IPS DF 6.9 (cell line): ENCODE measurements around the gene TAS2R50.

Experiments
- DNase-seq: peaks from one replicate; pipeline ENCODE4 v3.0.0-alpha.2; 2013; ENCODE audit warnings: low read depth, low spot score
- H3K27ac ChIP-seq: one replicate; pipeline ENCODE4 v1.5.1; 2013; ENCODE audit warnings: low read length, control low read depth
- H3K27me3 ChIP-seq: 2 replicates; pipeline ENCODE4 v1.6.1; 2013; ENCODE audit warnings: mild to moderate bottlenecking, low read length; ENCODE audit not compliant: control insufficient read depth, insufficient read depth
- H3K36me3 ChIP-seq: 2 replicates; pipeline ENCODE4 v1.6.1; 2013; ENCODE audit warnings: low read length; ENCODE audit not compliant: control insufficient read depth, insufficient read depth
- H3K4me1 ChIP-seq: 2 replicates; pipeline ENCODE4 v1.6.1; 2013; ENCODE audit warnings: low read length; ENCODE audit not compliant: control insufficient read depth, insufficient read depth
- H3K4me3 ChIP-seq: 2 replicates; pipeline ENCODE4 v1.5.1; 2013; ENCODE audit warnings: mild to moderate bottlenecking, low read length
- H3K9me3 ChIP-seq: 2 replicates; pipeline ENCODE4 v1.6.1; 2013; ENCODE audit warnings: low read length, inconsistent platforms; ENCODE audit not compliant: control insufficient read depth, insufficient read depth
- WGBS: extraction: QIAGEN DNeasy Blood & Tissue Kit; methylation state at CpG from one replicate; pipeline ENCODE4 v1.1.7; 2013; ENCODE audit warnings: mixed read lengths, missing lambda C conversion rate; ENCODE audit not compliant: insufficient read length, insufficient coverage; 5-methylcytosine and 5-hydroxymethylcytosine counted together

The TAS2R50 gene

DNA sequence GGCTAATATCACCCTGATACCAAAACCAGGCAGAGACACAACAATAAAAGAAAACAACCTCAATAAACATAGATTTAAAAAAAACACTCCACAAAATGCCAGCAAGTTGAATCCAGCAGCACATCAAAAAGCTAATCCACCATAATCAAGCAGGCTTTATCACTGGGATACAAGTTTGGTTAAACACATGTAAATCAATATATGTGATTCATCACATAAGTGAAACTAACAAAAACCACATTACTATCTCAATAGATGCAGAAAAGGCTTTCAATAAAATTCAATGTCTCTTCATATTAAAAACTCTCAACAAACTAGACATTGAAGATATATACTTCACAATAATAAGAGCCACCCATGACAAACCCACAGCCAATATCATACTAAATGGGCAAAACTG, 30.6 kb downstream of the TAS2R50 start:
- no peak overlapping the region for H3K4me3 ChIP-seq
- DNase-seq, result no peak
- H3K36me3 ChIP-seq, result no peaks in the 10 kb centered on the region
- H3K27ac ChIP-seq, result no peak overlapping the region
- no peaks in the 10 kb centered on the region for H3K9me3 ChIP-seq
- no peaks in the 10 kb centered on the region for H3K4me1 ChIP-seq
- no peaks in the 10 kb centered on the region for H3K27me3 ChIP-seq

DNA sequence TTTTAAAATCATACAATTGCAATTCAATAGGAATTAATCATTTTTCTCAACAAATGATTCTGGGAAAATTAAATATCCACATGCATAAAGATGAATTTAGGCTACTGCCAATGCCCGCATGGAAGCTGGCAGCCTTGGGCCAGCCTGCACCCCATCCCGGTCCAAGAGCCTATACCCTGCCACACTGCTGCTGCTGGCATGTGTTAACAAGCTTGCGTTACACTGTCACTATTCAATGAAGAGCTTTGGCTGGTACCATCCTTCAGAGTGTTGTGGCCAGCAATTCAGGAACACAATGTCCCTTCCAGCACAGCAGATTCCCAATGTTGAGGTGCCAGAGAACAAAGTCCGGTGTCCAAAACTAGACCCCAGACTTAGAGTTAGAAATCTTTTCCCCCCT, 34.1 kb downstream of the TAS2R50 start:
- no peaks in the 10 kb centered on the region for H3K9me3 ChIP-seq
- no peaks in the 10 kb centered on the region for H3K4me1 ChIP-seq
- no peaks in the 10 kb centered on the region for H3K36me3 ChIP-seq
- H3K4me3 ChIP-seq, result no peak overlapping the region
- no CpG with 5 or more reads among the region's 4 CpGs for WGBS
- H3K27ac ChIP-seq, result no peak overlapping the region
- no peaks in the 10 kb centered on the region for H3K27me3 ChIP-seq
- DNase-seq, result no peak

- Histone ChIP-seq H3K27me3 (no peaks in the 10 kb centered on the region), H3K4me3 (no peak overlapping the region), H3K27ac (no peak overlapping the region), H3K9me3 (no peaks in the 10 kb centered on the region), H3K36me3 (no peaks in the 10 kb centered on the region), H3K4me1 (peaks cover 2% of the 10 kb centered on the region; the same call in 1 of the 2 replicates)
- DNase-seq, result no peak
- WGBS, result no CpG with 5 or more reads among the region's 2 CpGs
Measured at GRCh38 chr12:10943167-10943566, 43.5 kb downstream of the TAS2R50 start.

DNA sequence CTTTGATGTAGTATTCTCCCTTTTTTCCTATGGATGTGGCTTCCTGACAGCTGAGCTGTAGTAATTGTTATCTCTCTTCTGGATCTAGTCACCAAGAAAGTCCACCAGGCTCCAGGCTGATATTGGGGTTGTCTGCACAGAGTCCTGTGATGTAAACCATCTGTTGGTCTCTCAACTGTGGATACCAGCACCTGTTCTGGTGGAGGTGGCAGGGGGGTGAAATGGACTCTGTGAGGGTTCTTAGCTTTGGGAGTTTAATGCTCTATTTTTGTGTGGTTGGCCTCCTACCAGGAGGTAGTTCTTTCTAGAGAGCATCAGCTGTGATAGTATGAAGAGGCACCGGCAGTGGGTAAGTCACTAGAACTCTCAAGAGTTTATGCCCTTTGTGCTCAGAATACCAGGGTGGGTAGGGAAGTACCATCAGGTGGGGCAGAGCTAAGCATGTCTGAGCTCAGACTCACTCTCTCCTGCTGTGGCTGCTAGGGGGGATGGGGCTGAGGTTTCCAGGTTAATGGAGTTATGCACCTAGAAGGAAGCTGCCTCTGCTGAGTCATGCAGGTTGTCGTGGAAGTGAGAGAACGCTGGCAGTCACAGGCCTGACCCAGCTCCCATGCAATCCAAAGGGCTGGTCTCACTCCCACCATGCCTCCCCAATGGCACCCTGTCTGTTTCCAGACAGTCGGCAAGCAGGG, 44.6 kb downstream of the TAS2R50 start:
- Histone ChIP-seq H3K4me1 (peaks cover 2% of the 10 kb centered on the region; the same call in 1 of the 2 replicates), H3K36me3 (no peaks in the 10 kb centered on the region), H3K9me3 (no peaks in the 10 kb centered on the region), H3K27me3 (no peaks in the 10 kb centered on the region), H3K4me3 (no peak overlapping the region), H3K27ac (no peak overlapping the region)
- WGBS, result no CpG with 5 or more reads among the region's 4 CpGs
- DNase-seq, result peak; percentile 18

- no peaks in the 10 kb centered on the region for H3K36me3 ChIP-seq
- no peak for DNase-seq
- peaks cover 2% of the 10 kb centered on the region; the same call in 1 of the 2 replicates for H3K4me1 ChIP-seq
- no peak overlapping the region for H3K4me3 ChIP-seq
- H3K27me3 ChIP-seq, result no peaks in the 10 kb centered on the region
- no peaks in the 10 kb centered on the region for H3K9me3 ChIP-seq
- H3K27ac ChIP-seq, result no peak overlapping the region
Measured at GRCh38 chr12:10941369-10941768, 45.3 kb downstream of the TAS2R50 start.

- Histone ChIP-seq H3K36me3 (no peaks in the 10 kb centered on the region), H3K4me3 (no peak overlapping the region), H3K27me3 (no peaks in the 10 kb centered on the region), H3K4me1 (peaks cover 2% of the 10 kb centered on the region; the same call in 1 of the 2 replicates), H3K27ac (no peak overlapping the region), H3K9me3 (no peaks in the 10 kb centered on the region)
- DNase-seq, result no peak
- WGBS, result no CpG with 5 or more reads among the region's 2 CpGs
Measured at GRCh38 chr12:10940389-10940788, 46.3 kb downstream of the TAS2R50 start.

- H3K27me3 ChIP-seq, result no peaks in the 10 kb centered on the region
- no peak for DNase-seq
- no peaks in the 10 kb centered on the region for H3K36me3 ChIP-seq
- no peak within 1 kb of the TSS for H3K4me3 ChIP-seq
- 100% methylated on average over 1 of the region's 1 CpG for WGBS
- no peak within 1 kb of the TSS for H3K27ac ChIP-seq
- no peaks in the 10 kb centered on the region for H3K9me3 ChIP-seq
- H3K4me1 ChIP-seq, result peaks cover 2% of the 10 kb centered on the region; the same call in 1 of the 2 replicates
Measured at GRCh38 chr12:10939163-10939562, 47.5 kb downstream of the TAS2R50 start, which contains the start of gene TAS2R14. TAS2R14 (minus strand) TSS chr12:10939263; CDS start chr12:10939207, 56 bp downstream.

- DNase-seq, result no peak
- Histone ChIP-seq H3K36me3 (no peaks in the 10 kb centered on the region), H3K9me3 (no peaks in the 10 kb centered on the region), H3K27me3 (no peaks in the 10 kb centered on the region), H3K4me3 (no peak overlapping the region), H3K27ac (no peak overlapping the region), H3K4me1 (no peaks in the 10 kb centered on the region)
- WGBS, result no CpG with 5 or more reads among the region's 1 CpG
Measured at GRCh38 chr12:10936506-10936905, 50.2 kb downstream of the TAS2R50 start.
